CD14-positive monocyte (primary cell): ENCODE data around the gene SPAAR. TPM values are rescaled to one million over a fixed set of nuclear protein-coding genes. Genes with fewer than 3 reads are reported as not detected.

ENCODE experiments used
- DNase-seq, 3 donors: peaks; one replicate each; pipeline ENCODE4 v3.0.0-alpha.2; 2011 to 2022
- H2AFZ ChIP-seq: 2 replicates; pipeline ENCODE4 v1.6.0; 2012; ENCODE audit warnings: mild to moderate bottlenecking, low read depth, low read length, inconsistent platforms; ENCODE audit not compliant: insufficient read depth, poor library complexity, severe bottlenecking
- H3K27ac ChIP-seq, 2 donors: 1 replicate in 1 of 2; 2 replicates in 1 of 2; pipeline ENCODE4 v1.5.1; 2012 to 2013; ENCODE audit warnings: low read length in 2 of 2, control low read depth in 1 of 2, inconsistent platforms in 1 of 2, low read depth in 1 of 2, mild to moderate bottlenecking in 1 of 2
- H3K27me3 ChIP-seq, 2 donors: one replicate each; pipeline versions ENCODE4 v1.6.0 to v1.6.1; 2011 to 2013; ENCODE audit warnings: low read length in 2 of 2; ENCODE audit not compliant: control insufficient read depth in 2 of 2, insufficient read depth in 2 of 2
- H3K36me3 ChIP-seq, 2 donors: replicated peaks in 1 of 2; 1 replicate in 1 of 2; 2 replicates in 1 of 2; pipeline versions ENCODE4 v1.5.1 to v1.6.1; 2012 to 2013; ENCODE audit warnings: low read length in 2 of 2, control low read depth in 1 of 2, inconsistent platforms in 1 of 2, mild to moderate bottlenecking in 1 of 2; ENCODE audit not compliant: insufficient read depth in 2 of 2, control insufficient read depth in 1 of 2
- H3K4me1 ChIP-seq, 2 donors: 1 replicate in 1 of 2; 2 replicates in 1 of 2; pipeline versions ENCODE4 v1.5.1 to v1.6.1; 2012 to 2013; ENCODE audit warnings: low read length in 2 of 2, control low read depth in 1 of 2, inconsistent platforms in 1 of 2, mild to moderate bottlenecking in 1 of 2, moderate library complexity in 1 of 2; ENCODE audit not compliant: insufficient read depth in 2 of 2, control insufficient read depth in 1 of 2
- H3K4me2 ChIP-seq: replicated peaks from 2 replicates; pipeline ENCODE3; 2012; ENCODE audit warnings: low read length, moderate library complexity, mild to moderate bottlenecking; ENCODE audit not compliant: poor library complexity, severe bottlenecking; ENCODE audit errors: extremely low read depth
- H3K4me3 ChIP-seq, 3 experiments: fragments of 200-600 bp in 1 of 3; sonication (generic) in 1 of 3; replicated peaks in 1 of 3; 1 replicate in 2 of 3; 2 replicates in 1 of 3; pipeline ENCODE4 v1.5.1; 2011 to 2013; ENCODE audit warnings: low read length in 3 of 3, mild to moderate bottlenecking in 3 of 3, control low read depth in 2 of 3, low read depth in 2 of 3, inconsistent platforms in 1 of 3, moderate library complexity in 1 of 3
- H3K79me2 ChIP-seq: 2 replicates; pipeline ENCODE4 v1.6.0; 2012; ENCODE audit warnings: mild to moderate bottlenecking, control low read depth, inconsistent platforms, low read length, moderate library complexity; ENCODE audit not compliant: insufficient read depth
- H3K9ac ChIP-seq: 2 replicates; pipeline ENCODE4 v1.6.0; 2017; ENCODE audit warnings: low read length, mild to moderate bottlenecking; ENCODE audit not compliant: insufficient read depth, poor library complexity, severe bottlenecking
- H3K9me3 ChIP-seq, 2 donors: replicated peaks in 1 of 2; 1 replicate in 1 of 2; 2 replicates in 1 of 2; pipeline versions ENCODE4 v1.5.1 to v1.6.1; 2012 to 2013; ENCODE audit warnings: low read length in 2 of 2, control low read depth in 1 of 2; ENCODE audit not compliant: control insufficient read depth in 1 of 2, insufficient read depth in 1 of 2
- H4K20me1 ChIP-seq: 2 replicates; pipeline ENCODE4 v1.6.0; 2012; ENCODE audit warnings: mild to moderate bottlenecking, low read length, control low read depth, moderate library complexity; ENCODE audit not compliant: insufficient read depth
- H3K27ac Mint-ChIP-seq, 7 donors: one replicate each; pipeline ENCODE4 v1.8.0; 2020; ENCODE audit warnings: mild to moderate bottlenecking in 7 of 7, mixed read lengths in 7 of 7, moderate library complexity in 6 of 7, inconsistent platforms in 2 of 7
- H3K27me3 Mint-ChIP-seq, 3 donors: one replicate each; pipeline ENCODE4 v1.8.0; 2021 to 2022; ENCODE audit warnings: low read depth in 3 of 3, mild to moderate bottlenecking in 3 of 3, mixed read lengths in 3 of 3, moderate library complexity in 3 of 3, inconsistent platforms in 1 of 3
- H3K36me3 Mint-ChIP-seq, 2 donors: one replicate each; pipeline ENCODE4 v1.8.0; 2020; ENCODE audit warnings: mixed read lengths in 2 of 2, inconsistent platforms in 1 of 2, mild to moderate bottlenecking in 1 of 2
- H3K4me1 Mint-ChIP-seq: one replicate; pipeline ENCODE4 v1.8.0; 2020; ENCODE audit warnings: mild to moderate bottlenecking, mixed read lengths
- H3K4me3 Mint-ChIP-seq, 2 donors: one replicate each; pipeline ENCODE4 v1.8.0; 2020; ENCODE audit warnings: mild to moderate bottlenecking in 2 of 2, mixed read lengths in 2 of 2, moderate library complexity in 1 of 2
- H3K9me3 Mint-ChIP-seq, 7 donors: one replicate each; pipeline ENCODE4 v1.8.0; 2020 to 2022; ENCODE audit warnings: mixed read lengths in 7 of 7, mild to moderate bottlenecking in 6 of 7, moderate library complexity in 6 of 7, inconsistent platforms in 2 of 7
- CTCF ChIP-seq: fragments of 200-600 bp; IDR thresholded peaks from one replicate; pipeline ENCODE4 v1.8.0; 2022; ENCODE audit warnings: antibody characterized with exemption, mild to moderate bottlenecking
- WGBS: methylation state at CpG from one replicate; pipeline ENCODE4 v1.1.5; 2013; ENCODE audit warnings: missing lambda C conversion rate; ENCODE audit not compliant: insufficient coverage; 5-methylcytosine and 5-hydroxymethylcytosine counted together
- intact Hi-C, 2 donors: fragments of 100-400 bp; cut with micrococcal nuclease; formaldehyde crosslinking; loops; one replicate each; pipeline versions ENCODE4 v1.15.0 to v1.15.1; 2023
- polyA plus RNA-seq, 3 donors: library from polyadenylated mRNA; depleted of rRNA in 1 of 3; unstranded in 2 of 3; stranded (reverse) in 1 of 3; fragments of 300-500 nt in 2 of 3; fragments of >200 nt in 1 of 3; fragmentation: Illumina TruSeq in 2 of 3; gene quantifications; 1 replicate in 2 of 3; 2 replicates in 1 of 3; pipeline ENCODE4 v1.2.3, GENCODE V29; 2012 to 2021

SPAAR gene
- polyA plus RNA-seq, 3 donors = not detected

GRCh38 chr9:35869621-35870216 is 39.6 kb upstream of the SPAAR start:
- no peaks in the 10 kb centered on the region for H3K9me3 Mint-ChIP-seq
- no peak for DNase-seq
- H3K27me3 Mint-ChIP-seq = peaks cover 8 to 10% (median 8%) of the 10 kb centered on the region in 3 donors
- Histone ChIP-seq H3K79me2 (no peaks in the 10 kb centered on the region), H3K4me2 (no peak overlapping the region), H3K27me3 (peaks cover 0 to 1% of the 10 kb centered on the region in 2 donors), H3K27ac (no peak overlapping the region), H3K4me1 (no peaks in the 10 kb centered on the region), H3K36me3 (no peaks in the 10 kb centered on the region), H3K9me3 (no peaks in the 10 kb centered on the region), H2AFZ (no peak overlapping the region), H3K9ac (no peak overlapping the region), H4K20me1 (no peaks in the 10 kb centered on the region), H3K4me3 (no peak overlapping the region)
- no peak overlapping the region for H3K27ac Mint-ChIP-seq
- no peak overlapping the region for H3K4me3 Mint-ChIP-seq
- peaks cover 8% of the 10 kb centered on the region for H3K4me1 Mint-ChIP-seq
- 90% methylated on average over 19 of the region's 19 CpGs for WGBS
- no peak for TF ChIP-seq CTCF
- peaks cover 0 to 2% of the 10 kb centered on the region in 2 donors for H3K36me3 Mint-ChIP-seq
- intact Hi-C loops = loop anchor here in 1 of 2 donors (5.0 kb wide), 1 partner anchor 42 kb away; the partner anchor contains the start of genes FAM221B and TMEM8B

GRCh38 chr9:35870351-35870923 is 38.9 kb upstream of the SPAAR start, which contains the start of gene OR13J1:
TSS of gene OR13J1 (minus strand) at chr9:35870401. CDS start at chr9:35870401, 0 bp downstream.
- no peak within 1 kb of the TSS for H2AFZ ChIP-seq
- Mint-ChIP-seq H3K36me3 (peaks cover 0 to 2% of the 10 kb centered on the region in 2 donors), H3K4me3 (no peak within 1 kb of the TSS), H3K4me1 (peaks cover 5% of the 10 kb centered on the region), H3K27me3 (peaks cover 8 to 13% (median 10%) of the 10 kb centered on the region in 3 donors), H3K27ac (no peak within 1 kb of the TSS), H3K9me3 (peaks cover 0 to 2% (median 0%) of the 10 kb centered on the region in 7 donors)
- DNase-seq = no peak
- intact Hi-C loops = loop anchor here in 1 of 2 donors (5.0 kb wide), 1 partner anchor 43 kb away; the partner anchor contains the start of genes FAM221B and TMEM8B
- WGBS = 100% methylated on average over 3 of the region's 8 CpGs
- H3K4me1 ChIP-seq = no peaks in the 10 kb centered on the region
- no peak within 1 kb of the TSS for H3K4me2 ChIP-seq
- no peak within 1 kb of the TSS for H3K4me3 ChIP-seq
- no peaks in the 10 kb centered on the region for H3K9me3 ChIP-seq
- H4K20me1 ChIP-seq = no peaks in the 10 kb centered on the region
- H3K27me3 ChIP-seq = peaks cover 4 to 8% of the 10 kb centered on the region in 2 donors
- H3K9ac ChIP-seq = no peak within 1 kb of the TSS
- no peak for TF ChIP-seq CTCF
- H3K27ac ChIP-seq = no peak within 1 kb of the TSS
- H3K36me3 ChIP-seq = no peaks in the 10 kb centered on the region
- no peaks in the 10 kb centered on the region for H3K79me2 ChIP-seq
